Stimulated activated CD8-positive, alpha-beta memory T cell treated with anti-CD3 and anti-CD28 coated beads, Interleukin-7, amount 100 ng/mL, for 48 hours (primary cell): Measurements from ENCODE around the gene CTNNA2.

ENCODE experiments used
- DNase-seq, 2 donors: peaks; one replicate each; pipeline ENCODE4 v3.0.0-alpha.2; 2020; ENCODE audit warnings: low read depth in 1 of 2; ENCODE audit errors: extremely low read depth in 1 of 2

The CTNNA2 gene

DNA sequence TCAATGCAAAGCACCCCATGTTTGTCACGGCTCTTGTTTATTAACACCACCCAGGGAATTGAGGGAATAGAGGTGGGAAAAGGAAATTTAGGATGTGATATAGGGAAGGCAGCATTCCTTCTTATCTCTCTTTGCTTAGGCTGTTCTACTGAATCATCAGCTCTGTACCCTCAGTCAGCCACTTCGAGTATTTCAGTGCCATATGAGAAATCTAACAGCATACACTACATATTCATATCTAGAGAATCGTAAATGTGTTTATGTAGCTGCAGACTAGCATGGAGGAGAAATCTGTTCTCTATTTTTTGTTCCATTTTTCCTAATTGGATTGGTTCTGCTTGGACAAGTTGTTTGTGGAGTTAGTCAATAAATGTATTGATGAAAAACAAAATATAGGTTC is 187.8 kb downstream of the CTNNA2 start:
- no peak for DNase-seq

DNA sequence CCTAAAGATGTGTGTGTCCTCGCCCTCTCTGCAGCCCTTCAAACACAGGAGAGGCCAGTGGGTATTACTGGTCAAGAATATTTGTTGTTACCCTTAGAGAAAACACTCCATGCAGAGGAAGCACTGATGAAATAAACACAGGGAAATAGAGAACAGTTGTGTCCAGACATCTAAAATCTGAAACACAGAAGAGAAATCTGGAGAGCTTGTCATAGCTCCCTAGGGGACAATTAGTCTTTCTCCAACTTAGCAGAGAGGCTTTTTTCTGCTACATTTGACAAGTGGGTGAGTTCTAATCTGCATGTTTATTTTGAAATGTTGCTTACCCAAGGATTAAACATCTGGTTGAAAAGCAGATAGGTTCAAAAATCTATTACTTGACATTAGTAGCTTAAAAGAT is 190.1 kb downstream of the CTNNA2 start:
- DNase-seq = no peak

DNA sequence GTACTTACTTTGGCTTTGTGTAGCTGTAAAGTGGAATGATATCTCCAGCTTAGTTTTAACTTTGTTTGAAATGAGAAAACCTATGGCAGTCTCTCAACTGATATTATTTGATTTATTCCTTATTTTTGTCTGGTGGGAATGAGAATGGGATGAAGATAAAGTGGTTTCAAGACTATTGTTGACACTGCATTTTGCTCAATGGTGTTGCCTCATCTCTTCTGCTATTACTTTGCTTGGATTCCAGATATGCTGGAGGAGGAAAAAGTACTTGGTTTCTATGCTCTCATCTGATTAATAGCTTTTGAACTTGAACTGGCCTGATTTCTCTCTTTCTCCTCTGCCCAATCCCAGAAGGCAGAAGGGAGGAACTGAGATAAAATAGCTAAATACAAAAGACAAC is 198.2 kb downstream of the CTNNA2 start:
- DNase-seq = no peak

DNA sequence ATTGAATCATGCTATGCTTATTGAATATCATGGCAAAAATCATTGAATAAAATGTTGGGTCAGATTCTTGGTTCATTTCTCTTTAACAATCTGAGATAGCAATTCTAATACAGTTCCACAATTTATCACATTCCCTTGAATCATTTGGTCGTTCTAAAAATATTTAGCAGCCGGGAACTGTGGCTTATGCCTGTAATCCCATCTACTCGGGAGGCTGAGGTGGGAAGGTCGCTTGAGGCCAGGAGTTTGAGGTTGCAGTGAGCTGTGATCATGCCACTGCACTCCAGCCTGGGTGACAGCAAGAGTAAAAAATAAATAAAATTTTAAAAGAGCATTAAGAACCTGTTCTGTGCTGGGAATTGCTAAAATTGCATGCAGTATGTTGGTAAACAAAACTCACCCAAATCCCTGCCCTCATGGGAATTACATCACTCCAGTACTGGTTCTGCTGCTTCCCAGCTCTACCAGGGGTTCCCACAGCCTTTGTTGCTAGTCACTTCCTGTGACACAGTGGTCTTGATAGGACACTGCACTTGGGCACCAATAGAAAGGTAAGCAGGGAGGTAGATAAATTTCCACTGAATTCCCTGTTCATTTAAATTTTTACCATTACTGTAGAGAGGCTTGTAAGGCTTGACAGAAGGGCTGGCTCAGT is 200.4 kb downstream of the CTNNA2 start:
- no peak for DNase-seq

DNA sequence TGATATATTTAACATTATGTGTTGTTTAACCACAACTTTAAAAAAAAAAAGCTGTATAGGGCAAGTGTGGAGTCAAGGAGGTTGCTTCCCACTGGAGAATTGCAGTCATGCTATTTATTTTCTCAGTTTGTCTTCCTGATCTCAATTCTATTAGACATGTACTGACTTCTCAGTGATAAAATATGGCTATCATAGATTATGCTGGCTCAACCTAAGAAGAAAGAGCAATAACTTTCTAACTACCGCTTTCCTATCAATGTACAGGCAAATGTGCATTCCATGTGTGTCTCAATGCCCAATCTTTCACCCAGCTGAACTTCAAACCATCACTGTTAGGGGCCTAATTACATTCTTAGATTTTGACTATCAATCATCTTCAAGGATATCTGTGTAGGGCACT is 201.4 kb downstream of the CTNNA2 start:
- no peak for DNase-seq

DNA sequence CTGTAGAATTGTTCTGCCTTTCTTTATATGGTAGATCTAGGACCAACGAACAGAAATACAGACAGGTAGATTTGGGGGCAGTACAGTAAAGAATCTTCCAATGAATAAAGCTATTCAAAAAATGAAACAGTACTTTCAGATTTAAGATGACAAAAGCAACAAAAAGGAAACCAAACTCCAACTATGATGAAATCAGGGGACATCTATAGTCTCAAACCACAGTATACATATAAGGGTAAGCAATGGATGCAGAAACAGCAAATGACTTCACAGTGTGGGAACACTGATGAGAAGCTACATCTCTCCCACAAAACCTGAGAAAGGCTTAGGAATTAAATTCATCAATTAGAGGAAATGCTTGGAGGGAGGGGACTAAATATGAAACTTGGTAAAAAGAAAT is 202.5 kb downstream of the CTNNA2 start:
- no peak for DNase-seq

DNA sequence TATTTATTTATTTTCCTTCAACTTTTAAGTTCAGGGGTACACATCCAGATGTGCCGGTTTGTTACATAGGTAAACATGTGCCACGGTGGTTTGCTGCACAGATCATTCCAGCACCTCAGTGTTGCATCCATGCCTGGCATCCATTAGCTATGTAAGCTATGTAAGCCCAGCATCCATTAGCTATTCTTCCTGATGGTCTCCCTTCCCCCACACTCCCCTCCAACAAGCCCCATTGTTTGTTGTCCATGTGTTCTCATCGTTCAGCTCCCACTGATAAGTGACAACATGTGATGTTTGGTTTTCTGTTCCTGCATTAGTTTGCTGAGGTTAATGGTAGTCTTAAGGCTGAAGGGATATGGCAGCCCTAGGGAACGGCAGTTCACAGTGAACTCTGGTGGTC is 203.4 kb downstream of the CTNNA2 start:
- no peak for DNase-seq

DNA sequence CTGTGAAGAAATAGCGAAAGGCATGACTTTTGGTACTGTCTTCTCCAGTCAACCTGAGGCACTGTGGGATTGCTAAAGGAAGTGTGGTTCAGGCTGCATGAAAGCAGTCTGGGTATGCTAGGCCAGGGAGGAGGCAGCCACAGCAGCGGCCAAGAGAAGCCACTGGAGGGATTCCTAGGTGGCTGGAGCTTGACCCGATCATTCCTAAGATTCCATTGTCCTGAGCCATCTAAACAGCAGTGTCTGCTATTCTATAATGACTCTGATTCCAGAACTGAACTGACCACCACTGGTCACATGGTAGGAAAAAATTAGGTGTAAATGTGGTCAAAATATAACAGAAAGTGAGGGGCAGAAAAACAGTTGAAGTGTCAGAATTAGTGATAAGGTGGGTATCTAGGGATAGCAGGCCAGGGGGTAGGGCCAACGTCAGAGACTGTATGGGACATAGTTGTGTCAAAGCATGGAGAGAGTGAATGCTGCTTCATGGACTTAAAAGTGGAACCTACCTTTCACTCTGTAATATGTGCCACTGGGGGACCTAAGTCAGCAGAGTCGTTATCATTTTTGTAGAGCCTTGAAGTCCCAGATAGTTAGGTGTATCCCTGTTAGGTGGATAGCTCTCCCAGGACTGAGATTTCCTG is 204.6 kb downstream of the CTNNA2 start:
- no peak for DNase-seq

DNA sequence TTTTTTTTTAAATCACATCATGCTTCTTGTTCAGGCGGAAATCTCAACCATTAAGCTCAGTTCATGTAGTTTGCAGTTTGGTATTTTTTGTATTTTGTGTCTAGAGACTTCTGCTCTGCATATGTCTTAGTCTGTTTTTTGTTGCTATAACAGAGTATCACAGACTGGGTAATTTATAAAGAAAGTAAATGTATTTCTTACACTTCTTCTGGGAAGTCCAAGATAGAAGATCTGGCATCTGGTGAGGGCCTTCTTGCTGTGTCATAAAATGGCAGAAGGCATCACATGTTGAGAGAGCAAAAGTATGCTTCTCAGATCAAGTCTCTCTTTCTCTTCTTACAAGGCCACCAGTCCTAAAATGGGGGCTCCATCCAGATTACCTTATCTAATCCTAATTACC is 208.2 kb downstream of the CTNNA2 start:
- DNase-seq = no peak

DNA sequence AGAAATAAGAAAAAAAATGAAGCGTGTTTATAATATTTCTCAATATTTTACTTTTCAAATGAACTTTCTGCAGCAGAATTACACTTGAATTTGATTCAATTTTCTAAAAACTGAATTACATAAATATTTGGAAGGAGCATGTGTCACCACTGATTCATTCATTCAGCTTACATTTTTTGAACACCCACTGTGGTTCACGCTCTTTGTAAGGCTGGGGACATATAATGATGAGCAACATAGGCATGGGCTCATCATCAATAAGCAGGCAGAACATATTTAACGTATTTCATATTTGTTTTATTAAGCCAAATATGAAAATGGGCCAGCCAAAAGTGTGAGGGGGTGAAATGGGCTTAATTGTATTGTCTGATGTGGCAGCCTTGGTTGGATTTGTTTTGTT is 209.1 kb downstream of the CTNNA2 start:
- DNase-seq = no peak

DNA sequence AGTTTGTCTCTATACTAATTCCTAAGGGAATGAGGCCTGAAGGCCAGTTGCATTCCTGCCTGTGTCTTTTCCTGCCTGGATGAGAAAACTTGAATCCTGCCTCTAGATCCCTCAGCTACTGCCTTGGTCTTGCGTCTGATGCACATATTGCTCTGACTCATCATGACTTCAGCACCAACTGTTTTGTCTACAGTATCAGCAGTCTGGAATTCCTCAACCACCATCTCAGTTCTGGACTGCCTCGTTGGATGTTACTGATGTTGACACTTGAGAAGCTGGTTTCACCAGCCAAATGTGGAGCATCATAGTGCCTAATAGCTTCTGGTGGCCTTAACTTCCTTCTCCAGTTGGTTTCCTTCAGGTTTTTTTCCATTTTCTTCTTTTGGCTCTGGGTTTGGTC is 211.0 kb downstream of the CTNNA2 start:
- no peak for DNase-seq

DNA sequence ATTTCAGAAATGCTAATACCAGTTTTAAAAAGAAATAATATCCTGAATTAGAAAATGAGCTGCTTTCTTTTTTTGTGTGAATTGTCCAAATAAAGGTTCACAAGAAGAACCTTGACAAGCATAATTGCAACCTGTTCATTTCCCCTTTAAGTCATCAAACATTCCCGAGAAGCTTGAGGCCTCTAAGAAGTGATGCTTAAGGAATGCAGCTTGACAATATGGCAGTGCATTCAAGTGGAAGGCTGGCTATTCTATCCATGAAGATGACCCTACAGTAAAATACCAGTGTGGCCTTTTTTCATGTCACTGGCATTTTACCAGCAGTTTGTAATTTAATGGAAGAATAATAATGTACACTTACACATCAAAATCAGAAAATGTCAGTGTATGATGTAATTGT is 216.7 kb downstream of the CTNNA2 start:
- no peak for DNase-seq

DNA sequence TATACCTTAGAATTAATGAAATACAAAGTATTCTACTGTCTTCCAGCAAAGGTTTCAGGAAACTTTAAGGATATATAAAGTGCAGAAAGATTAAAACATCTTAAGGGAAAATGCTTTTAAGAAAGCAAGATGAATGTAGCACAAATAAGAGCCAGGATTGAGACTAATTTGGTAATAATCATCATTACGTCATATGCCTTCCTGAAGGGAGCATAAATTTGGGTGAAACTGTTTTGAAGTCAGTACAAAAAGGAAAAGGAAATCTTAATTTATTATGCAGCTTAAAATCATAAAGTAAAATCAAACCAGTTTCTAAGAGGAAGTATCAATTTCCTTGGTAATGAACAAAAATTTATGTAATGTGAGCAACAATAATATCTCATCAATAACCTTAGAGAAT is 221.7 kb downstream of the CTNNA2 start:
- DNase-seq = no peak

DNA sequence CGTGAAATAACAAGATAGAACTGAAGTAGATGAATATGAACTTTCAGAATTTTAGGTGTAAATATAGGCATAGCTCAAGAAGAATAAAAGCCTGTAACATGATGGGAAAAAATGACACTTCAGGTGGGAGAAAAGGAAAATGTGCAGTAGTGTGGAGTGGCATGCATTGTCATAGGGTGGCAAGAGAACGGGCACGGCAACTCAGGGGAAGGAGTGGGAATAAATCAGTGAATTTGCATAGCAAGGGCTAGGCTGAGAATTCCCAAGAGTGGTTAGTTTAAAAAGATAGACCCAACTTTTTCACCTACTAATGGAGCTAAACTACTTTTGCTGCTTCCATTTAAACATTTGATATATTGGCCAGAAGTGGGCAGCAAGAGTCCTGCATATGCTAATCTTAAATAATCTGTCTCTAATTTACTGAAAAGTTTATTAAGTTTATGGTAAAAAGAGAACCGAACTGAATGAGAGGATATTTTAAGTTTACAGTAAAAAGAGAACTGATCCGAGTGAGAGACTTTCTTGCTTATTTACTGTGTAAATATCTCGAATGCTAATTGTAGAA is 228.1 kb downstream of the CTNNA2 start:
- DNase-seq = no peak

DNA sequence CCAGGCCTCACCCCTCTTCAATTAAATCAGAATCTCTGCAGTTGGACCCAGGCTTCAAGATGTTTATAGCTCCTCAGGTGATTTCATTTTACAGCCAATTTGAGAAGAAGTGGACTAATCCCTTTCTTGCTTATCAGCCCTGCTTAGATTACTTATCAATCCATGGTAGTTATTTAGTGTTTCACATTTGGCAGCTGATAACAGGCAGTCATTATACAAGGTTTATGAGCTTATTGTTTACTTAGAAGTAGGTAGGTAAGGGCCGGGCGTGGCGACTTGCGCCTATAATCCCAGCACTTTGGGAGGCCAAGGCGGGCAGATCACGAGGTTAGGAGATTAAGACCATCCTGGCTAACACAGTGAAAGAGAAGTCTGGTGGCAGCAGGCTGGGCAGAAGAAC is 237.5 kb downstream of the CTNNA2 start:
- no peak for DNase-seq

DNA sequence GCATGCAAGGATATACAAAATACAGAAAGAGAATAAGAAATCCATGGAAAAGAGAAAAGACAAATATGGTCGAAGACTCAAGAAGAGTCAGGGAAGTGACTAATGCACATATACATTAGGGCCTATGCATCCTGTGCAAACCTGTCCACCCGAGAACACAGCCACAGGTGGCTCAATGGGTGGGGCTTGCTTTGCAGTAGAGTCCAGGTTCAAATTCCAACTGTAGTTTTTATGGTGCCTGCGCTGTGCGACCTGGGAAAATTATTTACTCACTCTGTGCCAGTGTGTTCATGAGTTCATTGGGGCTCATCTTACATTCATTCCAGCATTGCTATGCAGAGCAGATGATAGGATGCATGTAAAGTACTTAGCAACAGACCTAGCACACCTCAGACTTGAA is 244.7 kb downstream of the CTNNA2 start:
- DNase-seq = no peak

DNA sequence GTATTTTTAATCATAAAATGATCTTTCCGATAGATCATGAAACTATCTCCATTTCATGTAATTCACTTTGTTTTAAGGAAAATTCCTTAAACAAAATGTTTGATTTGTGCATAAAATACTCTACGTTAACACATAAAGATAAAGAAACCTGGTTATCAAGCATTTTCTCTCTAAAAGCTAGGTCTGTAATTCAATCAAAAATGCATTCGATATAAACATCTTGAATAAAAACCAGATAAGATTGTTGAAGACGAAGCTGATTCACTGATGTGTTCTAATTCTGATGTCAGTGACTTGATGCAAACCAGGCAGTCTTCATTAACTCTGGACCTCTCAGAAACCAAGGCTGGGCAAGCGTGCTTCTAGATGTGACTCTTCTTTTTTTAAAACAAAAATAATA is 245.2 kb downstream of the CTNNA2 start:
- no peak for DNase-seq

DNA sequence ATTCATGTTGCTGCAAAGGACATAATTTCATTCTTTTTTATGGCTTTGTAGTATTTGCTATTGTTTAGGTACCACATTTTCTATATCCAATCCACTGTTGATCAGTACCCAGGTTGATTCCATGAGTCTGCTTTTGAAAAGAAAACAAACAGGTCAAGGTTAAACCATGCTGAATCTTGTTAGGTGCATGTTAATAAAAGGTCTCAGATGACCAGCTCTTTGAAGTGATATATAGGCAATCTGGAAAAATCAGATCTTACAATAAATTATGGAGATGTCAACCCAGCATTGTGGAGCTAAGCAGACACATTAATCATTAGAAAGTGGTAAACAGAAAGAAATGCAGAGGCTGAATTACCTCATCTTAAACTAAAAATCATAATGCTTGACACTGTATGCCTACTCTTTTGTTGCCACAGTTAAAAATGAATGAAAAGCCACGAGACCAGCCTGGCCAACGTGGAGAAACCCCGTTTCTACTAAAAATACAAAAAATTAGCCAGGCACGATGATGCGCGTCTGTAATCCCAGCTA is 246.0 kb downstream of the CTNNA2 start:
- DNase-seq = no peak

DNA sequence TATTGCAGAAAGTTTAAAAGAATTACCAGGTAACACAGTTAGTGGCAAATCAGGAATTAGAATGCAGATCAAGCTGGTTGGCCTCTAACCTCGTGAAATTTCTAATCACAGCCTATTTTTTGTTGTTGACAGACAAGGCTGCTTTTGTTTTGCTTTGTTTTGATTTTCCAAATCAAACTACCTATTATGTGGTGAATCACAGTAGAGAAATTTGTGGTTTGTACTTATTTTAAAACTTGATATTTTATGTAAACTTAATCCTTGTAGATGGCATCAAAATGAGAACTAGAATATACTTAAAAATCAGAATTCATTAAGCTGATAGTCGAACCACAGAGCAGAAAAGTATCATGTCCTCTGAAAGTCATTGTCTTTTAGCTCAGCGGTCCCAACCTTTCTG is 258.1 kb downstream of the CTNNA2 start:
- no peak for DNase-seq

DNA sequence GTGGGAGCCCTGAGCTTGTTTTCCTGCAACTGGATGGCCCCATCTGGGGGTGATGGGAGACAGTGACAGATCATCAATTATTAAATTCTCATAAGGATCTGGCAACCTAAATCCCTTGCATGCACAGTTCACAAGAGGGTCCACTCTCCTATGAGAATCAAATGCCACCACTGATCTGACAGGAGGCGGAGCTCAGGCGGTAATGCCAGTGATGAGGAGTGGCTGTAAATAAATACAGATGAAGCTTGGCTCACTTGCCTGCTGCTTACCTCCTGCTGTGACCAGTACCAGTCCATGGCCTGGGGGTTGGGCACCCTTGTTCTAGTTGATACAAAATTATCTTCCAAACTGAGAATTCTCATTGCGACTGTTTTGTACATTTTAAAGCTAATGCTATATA is 258.6 kb downstream of the CTNNA2 start:
- no peak for DNase-seq

DNA sequence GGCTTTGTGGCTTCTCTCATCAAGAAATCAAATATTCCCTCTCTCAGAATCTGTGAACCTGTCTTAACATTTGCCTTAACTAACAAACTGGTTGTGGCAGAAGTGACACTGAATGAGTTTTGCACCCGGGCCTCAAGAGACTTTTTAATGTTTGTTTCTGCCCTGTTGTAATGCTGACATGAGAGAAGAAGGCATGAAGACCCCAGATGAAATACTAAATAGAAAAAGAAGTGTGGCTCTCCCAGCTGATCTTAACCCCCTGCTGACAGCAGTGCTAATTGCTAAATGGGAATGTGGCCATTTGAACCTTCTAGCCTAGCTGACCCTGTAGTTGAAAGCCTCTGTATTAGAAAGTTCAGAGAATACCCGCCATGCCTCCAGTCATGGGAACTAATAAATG is 261.2 kb downstream of the CTNNA2 start:
- DNase-seq = no peak

DNA sequence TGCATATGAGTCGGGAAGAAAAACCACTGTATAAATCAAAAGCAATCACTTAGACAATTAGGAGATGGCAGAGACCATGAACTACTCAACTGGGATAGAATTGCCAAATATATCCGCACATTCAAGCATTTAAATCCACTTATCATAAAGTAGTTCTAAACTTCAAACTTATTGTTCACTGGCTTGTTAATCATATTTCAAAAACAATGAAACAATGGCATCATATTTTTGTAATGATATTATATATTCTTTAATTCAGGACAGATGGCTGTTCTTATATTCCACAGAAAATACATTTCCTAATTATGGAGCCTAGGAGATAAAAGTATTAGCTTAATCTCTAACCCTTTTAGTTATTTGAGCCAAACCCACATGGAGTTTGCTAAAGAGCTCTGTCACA is 263.6 kb downstream of the CTNNA2 start:
- no peak for DNase-seq

DNA sequence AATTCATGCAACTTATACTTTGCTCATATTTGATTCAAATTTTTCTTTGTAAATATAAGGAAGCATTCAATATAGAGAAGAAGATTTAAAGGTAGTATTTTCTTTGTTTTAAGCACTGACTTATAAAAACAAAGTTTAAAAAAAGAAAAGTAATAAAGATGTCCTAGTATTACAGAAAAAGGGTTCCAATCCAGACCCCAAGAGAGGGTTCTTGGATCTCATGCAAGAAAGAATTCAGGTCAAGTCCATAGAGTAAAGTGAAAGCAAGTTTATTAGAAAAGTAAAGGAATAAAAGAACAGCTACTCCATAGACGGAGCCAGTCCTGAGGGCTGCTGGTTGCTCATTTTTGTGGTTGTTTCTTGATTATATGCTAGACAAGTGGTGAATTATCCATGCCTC is 267.9 kb downstream of the CTNNA2 start:
- no peak for DNase-seq
